Dendritic cell treated with granulocyte-macrophage colony-stimulating factor and Interleukin-4, amounts not matched to agents 40 ng/mL and 50 ng/mL, for 4 days (primary cell): ENCODE data around the gene UNC119.

Source experiments
- H3K27ac Mint-ChIP-seq: one replicate; pipeline ENCODE4 v1.8.0; 2022; ENCODE audit warnings: mild to moderate bottlenecking, mixed read lengths
- H3K27me3 Mint-ChIP-seq: one replicate; pipeline ENCODE4 v1.8.0; 2022; ENCODE audit warnings: mild to moderate bottlenecking, mixed read lengths
- H3K36me3 Mint-ChIP-seq: one replicate; pipeline ENCODE4 v1.8.0; 2022; ENCODE audit warnings: low read depth, mixed read lengths
- H3K4me1 Mint-ChIP-seq: one replicate; pipeline ENCODE4 v1.8.0; 2022; ENCODE audit warnings: low read depth, mixed read lengths
- H3K4me3 Mint-ChIP-seq: one replicate; pipeline ENCODE4 v1.8.0; 2022; ENCODE audit warnings: mild to moderate bottlenecking, moderate library complexity, mixed read lengths
- H3K9me3 Mint-ChIP-seq: one replicate; pipeline ENCODE4 v1.8.0; 2022; ENCODE audit warnings: mixed read lengths
- intact Hi-C: fragments of 100-400 bp; cut with micrococcal nuclease; formaldehyde crosslinking; loops from one replicate; pipeline ENCODE4 v1.15.0; 2022

UNC119 gene

GRCh38 chr17:28552176-28552999 lies at the start of gene UNC119:
TSS of gene UNC119 (minus strand) at chr17:28552624. CDS start at chr17:28552557, 67 bp downstream.
- Mint-ChIP-seq H3K36me3 (peaks cover 69% of the 10 kb centered on the region), H3K27me3 (no peaks in the 10 kb centered on the region), H3K27ac (peak within 1 kb of the TSS; percentile 81), H3K4me3 (peak within 1 kb of the TSS; percentile 90), H3K4me1 (peaks cover 54% of the 10 kb centered on the region), H3K9me3 (no peaks in the 10 kb centered on the region)
- intact Hi-C loops, result loop anchor here (5.0 kb wide), 1 partner anchor 60 kb away; the partner anchor contains the start of gene RSKR

GRCh38 chr17:28599311-28600184 lies 47.1 kb upstream of the UNC119 start:
- H3K36me3 Mint-ChIP-seq, result peaks cover 54% of the 10 kb centered on the region
- intact Hi-C loops, result loop anchor here (5.0 kb wide), 1 partner anchor 48 kb away; the partner anchor contains the start of gene BLTP2
- H3K9me3 Mint-ChIP-seq, result no peaks in the 10 kb centered on the region

GRCh38 chr17:28598799-28599310 lies 46.4 kb upstream of the UNC119 start, which contains the start of gene SPAG5:
TSS of gene SPAG5 (minus strand) at chr17:28599025. CDS start at chr17:28598946, 79 bp downstream.
- H3K4me1 Mint-ChIP-seq, result peaks cover 30% of the 10 kb centered on the region
- H3K27ac Mint-ChIP-seq, result peak within 1 kb of the TSS; percentile 87
- H3K9me3 Mint-ChIP-seq, result no peaks in the 10 kb centered on the region
- H3K27me3 Mint-ChIP-seq, result no peaks in the 10 kb centered on the region
- intact Hi-C loops, result loop anchor here (5.0 kb wide), 1 partner anchor 48 kb away; the partner anchor contains the start of gene BLTP2
- peaks cover 47% of the 10 kb centered on the region for H3K36me3 Mint-ChIP-seq
- H3K4me3 Mint-ChIP-seq, result peak within 1 kb of the TSS; percentile 88

More at GRCh38 chr17:28599311-28600184, 47.1 kb upstream of the UNC119 start:
- Mint-ChIP-seq H3K27ac (peak overlapping the region; percentile 87), H3K4me1 (peaks cover 33% of the 10 kb centered on the region), H3K4me3 (peak overlapping the region; percentile 88), H3K27me3 (no peaks in the 10 kb centered on the region)

DNA sequence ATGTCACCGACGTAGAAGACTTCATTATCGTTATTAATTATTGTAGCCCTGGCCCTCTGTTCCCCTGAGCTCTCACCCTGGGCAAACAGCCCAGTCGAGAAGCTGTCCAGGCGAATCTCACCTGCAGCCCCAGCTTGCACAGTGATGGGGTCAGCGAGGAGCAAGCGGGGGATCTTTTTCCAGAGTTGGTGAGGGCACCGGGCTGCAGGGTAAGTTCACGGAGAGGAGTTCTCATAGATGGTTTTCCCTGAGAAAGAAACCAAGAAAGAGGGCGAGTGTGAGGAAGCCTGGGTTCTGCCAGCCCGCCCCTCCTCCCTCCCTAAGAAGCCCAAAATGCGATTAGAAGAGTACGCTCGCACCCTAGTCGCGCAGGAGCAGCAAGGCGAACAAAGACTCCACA lies 46.0 kb upstream of the UNC119 start:
- Mint-ChIP-seq H3K36me3 (peaks cover 45% of the 10 kb centered on the region), H3K27ac (peak overlapping the region; percentile 87), H3K27me3 (no peaks in the 10 kb centered on the region), H3K4me3 (peak overlapping the region; percentile 88), H3K9me3 (no peaks in the 10 kb centered on the region), H3K4me1 (peaks cover 30% of the 10 kb centered on the region)
- intact Hi-C loops, result loop anchor here (5.0 kb wide), 1 partner anchor 49 kb away; the partner anchor contains the start of gene BLTP2

GRCh38 chr17:28597606-28598383 lies 45.4 kb upstream of the UNC119 start:
- H3K27me3 Mint-ChIP-seq, result no peaks in the 10 kb centered on the region
- peaks cover 30% of the 10 kb centered on the region for H3K4me1 Mint-ChIP-seq
- intact Hi-C loops, result loop anchor here (5.0 kb wide), 1 partner anchor 50 kb away; the partner anchor contains the start of gene BLTP2
- H3K9me3 Mint-ChIP-seq, result no peaks in the 10 kb centered on the region
- H3K36me3 Mint-ChIP-seq, result peaks cover 45% of the 10 kb centered on the region
- peak overlapping the region; percentile 88 for H3K4me3 Mint-ChIP-seq
- H3K27ac Mint-ChIP-seq, result peak overlapping the region; percentile 87

DNA sequence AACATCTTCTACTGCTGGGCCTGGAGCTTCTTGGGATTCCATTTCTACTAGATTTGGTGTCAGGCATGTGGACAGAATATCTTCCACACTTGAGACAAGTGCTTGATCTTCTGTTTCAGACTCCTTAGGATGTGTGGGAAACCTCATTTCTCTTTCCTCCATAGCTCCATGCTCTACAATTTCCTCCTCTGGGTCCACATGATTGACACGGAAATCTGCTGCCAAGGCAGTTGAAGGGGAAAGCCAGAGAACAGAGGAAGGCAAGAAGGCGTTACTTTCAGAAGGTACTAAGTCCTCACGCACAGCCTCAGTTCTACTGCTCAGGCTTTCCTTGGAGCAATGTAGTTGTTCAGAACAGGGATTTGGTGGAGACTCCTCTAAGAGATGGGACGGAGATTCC lies 39.8 kb upstream of the UNC119 start:
- no peak overlapping the region for H3K27ac Mint-ChIP-seq
- intact Hi-C loops, result no loop called here
- H3K9me3 Mint-ChIP-seq, result no peaks in the 10 kb centered on the region
- H3K27me3 Mint-ChIP-seq, result no peaks in the 10 kb centered on the region
- peaks cover 64% of the 10 kb centered on the region for H3K36me3 Mint-ChIP-seq
- peaks cover 1% of the 10 kb centered on the region for H3K4me1 Mint-ChIP-seq
- no peak overlapping the region for H3K4me3 Mint-ChIP-seq

DNA sequence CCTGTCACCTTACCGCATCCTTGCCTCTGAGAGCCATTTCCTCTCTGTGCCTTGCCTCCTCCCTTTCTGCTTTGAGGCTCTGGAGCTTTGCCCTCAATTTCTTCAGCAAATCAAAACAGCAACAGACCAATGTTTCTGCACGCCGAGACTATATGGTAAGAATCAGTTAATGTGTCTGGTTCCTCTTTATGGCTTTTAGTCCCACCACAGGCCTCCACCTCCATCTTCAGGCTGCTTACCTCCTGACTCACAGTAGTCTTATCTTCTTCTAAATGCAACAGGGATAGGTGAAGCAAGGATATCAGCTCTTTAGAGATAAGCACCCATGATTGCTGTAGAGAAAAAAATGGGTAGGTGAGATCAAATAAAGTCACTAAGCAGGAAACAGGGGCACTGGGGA lies 33.4 kb upstream of the UNC119 start:
- H3K27me3 Mint-ChIP-seq, result no peaks in the 10 kb centered on the region
- H3K4me3 Mint-ChIP-seq, result no peak overlapping the region
- H3K9me3 Mint-ChIP-seq, result no peaks in the 10 kb centered on the region
- no peak overlapping the region for H3K27ac Mint-ChIP-seq
- no peaks in the 10 kb centered on the region for H3K4me1 Mint-ChIP-seq
- intact Hi-C loops, result no loop called here
- peaks cover 24% of the 10 kb centered on the region for H3K36me3 Mint-ChIP-seq

GRCh38 chr17:28584434-28584833 lies 32.0 kb upstream of the UNC119 start:
- Mint-ChIP-seq H3K4me1 (no peaks in the 10 kb centered on the region), H3K27ac (no peak overlapping the region), H3K4me3 (no peak overlapping the region), H3K36me3 (peaks cover 29% of the 10 kb centered on the region), H3K9me3 (no peaks in the 10 kb centered on the region), H3K27me3 (no peaks in the 10 kb centered on the region)
- intact Hi-C loops, result no loop called here

DNA sequence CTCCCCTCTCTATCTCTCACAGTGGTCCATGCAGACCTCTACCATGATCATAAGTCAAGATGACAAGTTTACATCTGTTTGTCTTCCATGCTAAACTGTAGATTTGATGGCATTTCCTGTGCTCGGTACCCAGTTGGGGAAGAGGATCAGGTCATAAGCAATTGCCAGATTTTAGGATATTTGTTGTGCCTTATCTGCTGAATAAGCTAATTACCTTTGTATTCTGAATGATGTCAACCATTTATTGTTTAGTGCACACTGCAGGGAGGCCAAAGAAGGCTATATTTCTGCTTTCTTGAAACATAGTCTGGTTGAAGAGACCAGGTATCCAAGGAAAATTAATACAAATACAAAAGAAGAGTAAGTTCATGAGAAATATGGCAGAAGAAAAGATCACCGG lies 30.1 kb upstream of the UNC119 start:
- H3K9me3 Mint-ChIP-seq, result no peaks in the 10 kb centered on the region
- intact Hi-C loops, result no loop called here
- H3K27ac Mint-ChIP-seq, result no peak overlapping the region
- H3K4me3 Mint-ChIP-seq, result no peak overlapping the region
- no peaks in the 10 kb centered on the region for H3K4me1 Mint-ChIP-seq
- peaks cover 35% of the 10 kb centered on the region for H3K36me3 Mint-ChIP-seq
- no peaks in the 10 kb centered on the region for H3K27me3 Mint-ChIP-seq

DNA sequence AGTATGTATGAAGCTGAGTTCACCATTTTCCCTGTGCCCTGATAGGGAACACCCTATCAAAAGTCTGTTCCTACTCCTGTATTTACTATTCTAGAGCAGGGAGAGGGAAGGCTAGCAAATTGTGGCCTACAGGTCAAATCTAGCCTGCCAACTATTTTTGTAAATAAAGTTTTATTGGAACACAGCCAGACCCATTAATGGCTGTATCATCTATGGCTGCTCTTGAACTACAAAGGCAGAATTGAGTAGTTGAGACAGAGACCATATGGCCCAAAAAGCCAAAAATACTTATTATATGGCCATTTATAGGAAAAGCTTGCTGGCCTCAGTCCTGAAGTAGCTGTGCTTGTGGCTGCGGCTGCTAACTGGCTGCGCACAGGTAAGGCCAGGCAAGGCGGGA lies 28.5 kb upstream of the UNC119 start:
- peaks cover 5% of the 10 kb centered on the region for H3K27me3 Mint-ChIP-seq
- peaks cover 44% of the 10 kb centered on the region for H3K36me3 Mint-ChIP-seq
- H3K9me3 Mint-ChIP-seq, result no peaks in the 10 kb centered on the region
- no peak overlapping the region for H3K4me3 Mint-ChIP-seq
- intact Hi-C loops, result no loop called here
- H3K4me1 Mint-ChIP-seq, result peaks cover 13% of the 10 kb centered on the region
- no peak overlapping the region for H3K27ac Mint-ChIP-seq

DNA sequence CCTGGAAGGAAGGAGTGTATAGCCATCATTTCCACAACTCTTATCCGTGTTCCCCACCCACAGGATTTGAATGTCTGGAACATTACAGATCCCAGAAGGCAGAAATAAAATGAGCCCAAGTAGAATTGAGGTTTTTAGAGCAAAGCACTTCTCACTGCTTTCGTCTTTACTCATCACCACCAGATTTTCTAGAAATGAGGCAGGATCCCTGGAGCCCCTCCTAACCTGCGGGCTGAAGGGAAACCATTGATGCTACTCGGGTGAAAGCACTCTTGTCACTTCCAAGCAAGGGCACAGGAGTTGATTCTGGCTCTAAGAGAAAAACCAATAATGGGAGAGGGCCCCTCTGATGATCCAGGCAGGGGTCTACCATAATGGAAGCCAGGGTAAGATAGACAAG lies 27.1 kb upstream of the UNC119 start:
- Mint-ChIP-seq H3K27ac (no peak overlapping the region), H3K4me3 (no peak overlapping the region), H3K27me3 (peaks cover 9% of the 10 kb centered on the region), H3K9me3 (no peaks in the 10 kb centered on the region), H3K4me1 (peaks cover 16% of the 10 kb centered on the region), H3K36me3 (peaks cover 52% of the 10 kb centered on the region)
- intact Hi-C loops, result no loop called here

GRCh38 chr17:28578246-28579195 lies 26.1 kb upstream of the UNC119 start:
- peaks cover 9% of the 10 kb centered on the region for H3K27me3 Mint-ChIP-seq
- intact Hi-C loops, result no loop called here
- H3K27ac Mint-ChIP-seq, result no peak overlapping the region
- peaks cover 62% of the 10 kb centered on the region for H3K36me3 Mint-ChIP-seq
- H3K4me3 Mint-ChIP-seq, result no peak overlapping the region
- peaks cover 16% of the 10 kb centered on the region for H3K4me1 Mint-ChIP-seq
- no peaks in the 10 kb centered on the region for H3K9me3 Mint-ChIP-seq
